Liver (tissue), 3 donors: ENCODE measurements around the gene GNG14.

Experiments used
- CTCF ChIP-seq: fragments of 150-350 bp; IDR thresholded peaks from 2 replicates; pipeline ENCODE4 v1.5.1; 2017; ENCODE audit warnings: improper control_type of control experiment, low read depth, low read length; ENCODE audit not compliant: missing input control
- GABPA ChIP-seq, 2 donors: IDR thresholded peaks in 1 of 2; conservative IDR thresholded peaks in 1 of 2; 2 replicates each; pipeline ENCODE4 v1.6.1; 2016; ENCODE audit warnings: antibody characterized with exemption in 2 of 2, mild to moderate bottlenecking in 1 of 2, moderate library complexity in 1 of 2
- RAD21 ChIP-seq, 2 donors: IDR thresholded peaks; 2 replicates each; pipeline ENCODE4 v1.6.1; 2016; ENCODE audit warnings: antibody characterized with exemption in 2 of 2, mild to moderate bottlenecking in 2 of 2
- REST ChIP-seq: IDR thresholded peaks from 2 replicates; pipeline ENCODE4 v1.6.1; 2016; ENCODE audit warnings: antibody characterized with exemption, mild to moderate bottlenecking
- RXRA ChIP-seq, 2 donors: IDR thresholded peaks; 2 replicates each; pipeline ENCODE4 v1.6.1; 2017 to 2018; ENCODE audit warnings: antibody characterized with exemption in 2 of 2, mild to moderate bottlenecking in 1 of 2
- SP1 ChIP-seq: IDR thresholded peaks from 2 replicates; pipeline ENCODE4 v1.6.1; 2018; ENCODE audit warnings: antibody characterized with exemption, mild to moderate bottlenecking
- TAF1 ChIP-seq: conservative IDR thresholded peaks from 2 replicates; pipeline ENCODE4 v1.6.1; 2016; ENCODE audit warnings: antibody characterized with exemption, mild to moderate bottlenecking
- TF ChIP-seq, protein P1 (sequence below): IDR thresholded peaks from 2 replicates; pipeline ENCODE4 v1.6.1; 2016; ENCODE audit warnings: antibody characterized with exemption
- TF ChIP-seq, protein P2 (sequence below): IDR thresholded peaks from 2 replicates; pipeline ENCODE4 v1.6.1; 2016; ENCODE audit warnings: antibody characterized with exemption
- donor health status: healthy.
- donor health status: healthy.

DNA sequence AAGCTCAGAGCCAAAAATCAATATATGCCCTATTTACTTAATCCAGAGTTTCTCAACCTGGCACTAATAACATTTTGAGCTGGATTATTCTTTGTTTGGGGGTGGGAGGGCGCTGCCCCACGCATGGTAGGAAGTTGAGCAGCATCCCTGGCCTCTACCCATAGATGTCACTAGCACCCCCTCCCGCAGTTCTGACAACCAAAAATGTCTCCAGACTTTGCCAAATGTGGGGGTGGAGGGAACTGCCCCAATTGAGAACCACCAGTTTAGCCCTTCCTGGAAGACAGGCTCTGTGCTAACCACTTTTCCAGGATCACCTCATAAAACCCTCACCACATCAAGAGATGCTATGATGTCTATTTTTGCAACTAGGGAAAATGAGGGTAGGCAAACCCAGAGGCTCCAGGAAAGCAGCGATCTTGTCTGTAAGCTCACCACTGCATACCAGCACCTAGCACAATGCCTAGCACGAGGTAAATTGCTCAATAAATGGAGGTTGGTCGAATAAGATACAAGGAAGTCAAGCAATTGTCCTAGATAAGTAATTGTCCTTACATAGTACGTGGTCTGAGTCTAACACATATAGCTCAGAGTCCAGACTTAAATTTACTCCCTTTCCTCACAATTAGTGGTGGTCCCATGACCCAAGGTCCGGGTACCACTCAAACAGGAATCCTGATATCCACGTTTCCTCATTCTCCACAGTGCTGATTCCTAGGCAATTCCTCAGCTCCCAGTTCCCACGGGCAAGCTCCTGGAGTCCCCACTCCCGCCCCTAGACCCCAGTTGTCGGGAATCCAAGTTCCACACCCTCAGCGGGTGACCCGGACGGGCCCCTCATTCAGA, 45.8 kb downstream of the GNG14 start:
- TF ChIP-seq TAF1 (peak; percentile 71), CTCF (peak; percentile 44), RAD21 (IDR thresholded peaks at IDR 0.05) (peak; percentile 48 to 56), GABPA (IDR thresholded peaks at IDR 0.05 in 1 of 2, conservative IDR thresholded peaks at IDR 0.05 in 1 of 2) (peak in 1 of 2 donors; percentile 75), RXRA (IDR thresholded peaks at IDR 0.05) (peak; percentile 63 to 78), REST (peak; percentile 79), SP1 (peak; percentile 69)
- TF ChIP-seq, protein P1, sequence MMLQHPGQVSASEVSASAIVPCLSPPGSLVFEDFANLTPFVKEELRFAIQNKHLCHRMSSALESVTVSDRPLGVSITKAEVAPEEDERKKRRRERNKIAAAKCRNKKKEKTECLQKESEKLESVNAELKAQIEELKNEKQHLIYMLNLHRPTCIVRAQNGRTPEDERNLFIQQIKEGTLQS = no peak
- TF ChIP-seq, protein P2, sequence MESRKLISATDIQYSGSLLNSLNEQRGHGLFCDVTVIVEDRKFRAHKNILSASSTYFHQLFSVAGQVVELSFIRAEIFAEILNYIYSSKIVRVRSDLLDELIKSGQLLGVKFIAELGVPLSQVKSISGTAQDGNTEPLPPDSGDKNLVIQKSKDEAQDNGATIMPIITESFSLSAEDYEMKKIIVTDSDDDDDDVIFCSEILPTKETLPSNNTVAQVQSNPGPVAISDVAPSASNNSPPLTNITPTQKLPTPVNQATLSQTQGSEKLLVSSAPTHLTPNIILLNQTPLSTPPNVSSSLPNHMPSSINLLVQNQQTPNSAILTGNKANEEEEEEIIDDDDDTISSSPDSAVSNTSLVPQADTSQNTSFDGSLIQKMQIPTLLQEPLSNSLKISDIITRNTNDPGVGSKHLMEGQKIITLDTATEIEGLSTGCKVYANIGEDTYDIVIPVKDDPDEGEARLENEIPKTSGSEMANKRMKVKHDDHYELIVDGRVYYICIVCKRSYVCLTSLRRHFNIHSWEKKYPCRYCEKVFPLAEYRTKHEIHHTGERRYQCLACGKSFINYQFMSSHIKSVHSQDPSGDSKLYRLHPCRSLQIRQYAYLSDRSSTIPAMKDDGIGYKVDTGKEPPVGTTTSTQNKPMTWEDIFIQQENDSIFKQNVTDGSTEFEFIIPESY = peak; percentile 92
